Neutrophil (primary cell): Measurements from ENCODE around the gene CYP2W1.
"Not testable (repeated sequence)": the region's sequence is repeated elsewhere in the genome, so short reads cannot be mapped to it uniquely, and the experiment has no call there.

ENCODE experiments used
- H3K27ac ChIP-seq: fragments of 200-600 bp; sonication (generic); 2 replicates; pipeline ENCODE4 v1.5.1; 2016; ENCODE audit warnings: mild to moderate bottlenecking, moderate library complexity
- H3K27me3 ChIP-seq: fragments of 200-600 bp; sonication (generic); 2 replicates; pipeline ENCODE4 v1.6.0; 2016; ENCODE audit warnings: mild to moderate bottlenecking
- H3K36me3 ChIP-seq: fragments of 200-600 bp; sonication (generic); 2 replicates; pipeline ENCODE4 v1.5.1; 2017
- H3K4me1 ChIP-seq, 2 experiments: fragments of 200-600 bp in 1 of 2; sonication (generic) in 1 of 2; 1 replicate in 1 of 2; 2 replicates in 1 of 2; pipeline versions ENCODE4 v1.5.1 to v1.6.1; 2013 to 2016; ENCODE audit warnings: low read depth in 1 of 2, low read length in 1 of 2, mild to moderate bottlenecking in 1 of 2, moderate library complexity in 1 of 2; ENCODE audit not compliant: control insufficient read depth in 1 of 2, insufficient read depth in 1 of 2
- H3K4me3 ChIP-seq, 2 experiments: fragments of 200-600 bp in 1 of 2; sonication (generic) in 1 of 2; 1 replicate in 1 of 2; 2 replicates in 1 of 2; pipeline ENCODE4 v1.5.1; 2013 to 2016; ENCODE audit warnings: low read depth in 1 of 2, low read length in 1 of 2, mild to moderate bottlenecking in 1 of 2, moderate library complexity in 1 of 2
- H3K9me3 ChIP-seq: fragments of 200-600 bp; sonication (generic); 2 replicates; pipeline ENCODE4 v1.5.1; 2016
- TF ChIP-seq, protein P1 (sequence below): fragments of 200-600 bp; sonication (generic); IDR thresholded peaks from 2 replicates; pipeline ENCODE4 v1.5.1; 2016; ENCODE audit warnings: antibody characterized with exemption

Gene CYP2W1

DNA sequence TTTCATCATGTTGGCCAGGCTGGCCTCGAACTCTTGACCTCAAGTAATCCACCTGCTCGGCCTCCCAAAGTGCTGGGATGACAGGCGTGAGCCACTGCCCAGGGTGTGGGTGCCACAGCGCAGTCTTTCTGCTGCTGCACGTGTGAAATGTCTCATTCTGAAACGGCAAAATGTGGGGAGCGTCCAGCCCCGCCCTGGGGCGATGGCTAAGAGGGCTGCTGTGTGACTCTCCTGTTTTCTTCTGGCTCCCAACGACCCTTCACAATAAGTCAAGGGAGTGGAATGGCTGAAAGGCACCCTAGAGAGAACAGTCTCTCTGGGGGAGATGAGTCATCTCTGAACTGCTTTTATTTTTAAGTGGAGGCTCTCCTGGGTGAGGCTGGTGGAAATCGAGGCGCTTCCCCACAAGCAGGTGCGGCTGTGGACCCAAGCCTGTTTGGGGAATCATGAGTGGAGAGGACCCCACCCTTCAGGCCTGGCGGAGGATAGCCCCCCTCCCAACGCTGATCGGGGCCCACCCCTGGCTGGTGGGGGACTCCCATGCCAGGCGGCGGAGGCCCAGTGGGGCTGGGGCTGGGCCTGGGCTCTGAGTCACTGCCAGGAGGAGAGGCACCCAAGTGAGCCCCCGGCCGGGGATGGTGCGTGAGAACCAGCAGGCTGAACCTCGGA is 46.5 kb upstream of the CYP2W1 start:
- peaks cover 53% of the 10 kb centered on the region for H3K36me3 ChIP-seq
- TF ChIP-seq, protein P1, sequence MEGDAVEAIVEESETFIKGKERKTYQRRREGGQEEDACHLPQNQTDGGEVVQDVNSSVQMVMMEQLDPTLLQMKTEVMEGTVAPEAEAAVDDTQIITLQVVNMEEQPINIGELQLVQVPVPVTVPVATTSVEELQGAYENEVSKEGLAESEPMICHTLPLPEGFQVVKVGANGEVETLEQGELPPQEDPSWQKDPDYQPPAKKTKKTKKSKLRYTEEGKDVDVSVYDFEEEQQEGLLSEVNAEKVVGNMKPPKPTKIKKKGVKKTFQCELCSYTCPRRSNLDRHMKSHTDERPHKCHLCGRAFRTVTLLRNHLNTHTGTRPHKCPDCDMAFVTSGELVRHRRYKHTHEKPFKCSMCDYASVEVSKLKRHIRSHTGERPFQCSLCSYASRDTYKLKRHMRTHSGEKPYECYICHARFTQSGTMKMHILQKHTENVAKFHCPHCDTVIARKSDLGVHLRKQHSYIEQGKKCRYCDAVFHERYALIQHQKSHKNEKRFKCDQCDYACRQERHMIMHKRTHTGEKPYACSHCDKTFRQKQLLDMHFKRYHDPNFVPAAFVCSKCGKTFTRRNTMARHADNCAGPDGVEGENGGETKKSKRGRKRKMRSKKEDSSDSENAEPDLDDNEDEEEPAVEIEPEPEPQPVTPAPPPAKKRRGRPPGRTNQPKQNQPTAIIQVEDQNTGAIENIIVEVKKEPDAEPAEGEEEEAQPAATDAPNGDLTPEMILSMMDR, result no peak
- no peak overlapping the region for H3K27ac ChIP-seq
- no peak overlapping the region for H3K4me3 ChIP-seq
- H3K27me3 ChIP-seq, result no peaks in the 10 kb centered on the region
- H3K9me3 ChIP-seq, result no peaks in the 10 kb centered on the region
- H3K4me1 ChIP-seq, result peaks cover 7% of the 10 kb centered on the region in 2 experiments

- H3K36me3 ChIP-seq, result peaks cover 44% of the 10 kb centered on the region
- H3K4me1 ChIP-seq, result no peaks in the 10 kb centered on the region
- TF ChIP-seq, protein P1, result no peak
- no peak overlapping the region for H3K27ac ChIP-seq
- no peak overlapping the region for H3K4me3 ChIP-seq
- no peaks in the 10 kb centered on the region for H3K27me3 ChIP-seq
- H3K9me3 ChIP-seq, result no peaks in the 10 kb centered on the region
Measured at GRCh38 chr7:937856-938484, 45.0 kb upstream of the CYP2W1 start.

DNA sequence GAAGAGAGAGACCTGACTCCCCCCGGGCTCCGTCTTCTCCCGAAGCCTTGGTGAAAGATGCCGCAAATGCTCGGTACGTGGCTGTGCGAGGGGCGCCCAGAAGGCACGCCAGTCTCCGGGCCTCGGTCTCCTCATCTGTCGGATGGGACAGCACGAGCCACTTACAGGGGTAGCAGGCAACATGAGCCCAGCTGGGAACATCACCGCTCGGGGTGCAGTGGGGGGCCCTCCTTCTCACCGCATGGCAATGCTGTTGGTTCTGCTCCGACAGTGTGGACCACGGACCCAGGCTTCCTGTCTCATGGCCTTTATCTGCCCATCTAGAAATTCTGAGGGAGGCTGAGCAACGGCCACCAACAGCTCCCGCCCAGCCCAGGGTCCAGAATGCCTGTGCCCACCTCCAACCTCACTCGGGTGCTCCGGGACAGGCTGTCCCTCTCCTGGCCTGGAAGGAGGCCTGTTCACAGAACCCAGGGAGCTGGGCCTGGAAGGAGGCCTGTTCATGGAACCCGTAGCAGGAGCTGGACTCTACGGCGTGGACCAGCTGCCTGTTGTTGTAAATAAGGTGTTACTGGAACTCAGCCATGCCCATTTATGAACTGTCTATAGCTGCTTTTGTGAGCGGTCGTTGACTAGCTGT is 44.3 kb upstream of the CYP2W1 start:
- TF ChIP-seq, protein P1, result no peak
- Histone ChIP-seq H3K9me3 (no peaks in the 10 kb centered on the region), H3K27me3 (no peaks in the 10 kb centered on the region), H3K36me3 (peaks cover 40% of the 10 kb centered on the region), H3K4me3 (no peak overlapping the region), H3K27ac (no peak overlapping the region), H3K4me1 (no peaks in the 10 kb centered on the region)

DNA sequence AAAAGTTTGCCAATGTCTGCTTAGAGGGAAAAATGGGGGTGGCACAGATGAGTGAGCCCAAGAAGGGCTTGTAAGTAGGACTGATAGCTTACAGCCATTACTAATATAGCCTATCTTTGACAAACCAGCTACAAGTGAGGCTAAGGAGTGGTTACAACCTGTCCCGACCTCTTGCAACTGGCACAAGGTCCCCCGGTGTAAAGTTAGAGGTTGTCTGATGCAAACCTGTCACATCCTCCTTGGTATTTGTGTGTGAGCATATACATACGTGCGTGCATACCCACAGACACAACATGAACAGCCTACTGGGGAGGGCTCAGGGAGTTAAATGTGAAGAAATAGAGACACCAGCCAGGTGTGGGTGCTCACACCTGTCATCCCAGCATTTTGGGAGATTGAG is 43.1 kb upstream of the CYP2W1 start:
- Histone ChIP-seq H3K4me3 (no peak overlapping the region), H3K27me3 (no peaks in the 10 kb centered on the region), H3K9me3 (no peaks in the 10 kb centered on the region), H3K27ac (no peak overlapping the region), H3K36me3 (peaks cover 32% of the 10 kb centered on the region), H3K4me1 (no peaks in the 10 kb centered on the region)
- TF ChIP-seq, protein P1, result no peak

- Histone ChIP-seq H3K4me1 (no peaks in the 10 kb centered on the region), H3K27me3 (no peaks in the 10 kb centered on the region), H3K36me3 (peaks cover 32% of the 10 kb centered on the region), H3K4me3 (no peak overlapping the region), H3K9me3 (no peaks in the 10 kb centered on the region), H3K27ac (no peak overlapping the region)
- TF ChIP-seq, protein P1, result no peak
Measured at GRCh38 chr7:940599-941408, 42.2 kb upstream of the CYP2W1 start.

- not testable (repeated sequence) for H3K27ac ChIP-seq, H3K4me3 ChIP-seq, H3K4me1 ChIP-seq, H3K9me3 ChIP-seq, H3K27me3 ChIP-seq
- H3K36me3 ChIP-seq, result peaks cover 22% of the 10 kb centered on the region
Measured at GRCh38 chr7:943793-944192, 39.2 kb upstream of the CYP2W1 start.
